ENCODE data around the gene SYVN1.

The SYVN1 gene

DNA sequence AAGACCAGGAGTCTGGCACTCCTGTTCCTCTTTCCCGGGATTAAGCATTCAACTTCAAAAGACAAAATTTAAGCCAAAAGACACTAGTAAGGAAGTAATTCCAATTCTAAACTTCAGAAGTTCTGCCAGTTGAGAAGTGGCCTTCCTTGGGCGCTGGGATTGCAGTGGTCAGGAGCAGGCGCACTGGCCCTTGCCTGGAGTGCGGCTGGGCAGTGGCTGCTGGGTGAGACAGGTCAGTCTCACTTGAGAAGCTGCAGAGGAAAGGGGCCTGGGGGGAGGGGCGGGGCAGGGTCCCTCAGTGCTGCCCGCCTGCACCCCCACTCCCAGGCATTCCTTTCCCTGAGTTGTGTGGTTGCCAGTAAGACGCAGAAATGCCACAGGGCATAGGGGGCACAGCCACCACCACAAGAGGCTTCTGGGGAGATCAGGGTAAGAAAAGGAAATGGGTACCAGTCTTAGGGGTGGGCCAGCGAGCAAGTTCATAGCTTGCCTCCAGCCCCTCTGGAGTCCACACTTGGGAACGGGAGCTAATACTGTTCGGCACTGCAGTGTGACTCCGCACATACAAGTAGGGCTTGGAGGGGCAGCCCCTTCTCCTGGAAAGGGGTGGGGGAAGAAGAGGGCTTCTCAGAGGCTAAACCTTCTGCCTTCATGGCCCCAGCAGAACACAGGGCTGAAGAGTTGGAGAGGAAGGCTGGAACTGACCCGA, 6.7 kb downstream of the SYVN1 start:
- no peak for DNase-seq (ENCODE audit: low spot score)

DNA sequence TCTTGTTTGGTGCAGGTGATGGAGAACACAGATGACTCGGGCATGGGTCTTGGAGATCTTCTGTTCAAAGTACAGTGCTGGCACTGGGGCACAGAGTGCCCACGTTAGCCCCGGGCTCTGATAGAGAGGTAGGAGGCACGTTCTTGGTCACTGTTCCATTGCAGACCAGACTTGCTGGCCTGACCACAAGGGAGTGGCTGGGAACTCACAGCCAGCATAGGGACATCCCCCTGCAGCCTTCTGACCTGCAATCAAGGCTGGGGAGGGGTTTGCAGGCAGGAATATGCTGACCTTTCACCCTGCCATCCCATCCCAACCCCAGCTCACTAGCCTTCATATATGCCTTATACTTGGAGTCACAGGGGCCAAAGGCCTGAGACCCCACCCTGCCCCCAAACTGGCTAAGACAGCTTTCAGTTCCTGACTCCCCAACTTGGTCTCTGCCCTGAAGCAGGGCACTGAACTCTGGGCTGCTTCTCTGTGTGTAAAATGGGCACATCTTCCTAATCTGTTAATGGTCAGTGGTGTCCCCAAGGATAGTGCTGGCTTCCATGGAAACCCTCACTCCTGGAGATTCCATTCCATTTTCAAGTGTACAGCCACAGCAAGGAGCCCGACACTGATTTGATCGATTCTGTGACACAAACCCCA, 7.6 kb downstream of the SYVN1 start:
- DNase-seq (ENCODE audit: low spot score), result no peak

DNA sequence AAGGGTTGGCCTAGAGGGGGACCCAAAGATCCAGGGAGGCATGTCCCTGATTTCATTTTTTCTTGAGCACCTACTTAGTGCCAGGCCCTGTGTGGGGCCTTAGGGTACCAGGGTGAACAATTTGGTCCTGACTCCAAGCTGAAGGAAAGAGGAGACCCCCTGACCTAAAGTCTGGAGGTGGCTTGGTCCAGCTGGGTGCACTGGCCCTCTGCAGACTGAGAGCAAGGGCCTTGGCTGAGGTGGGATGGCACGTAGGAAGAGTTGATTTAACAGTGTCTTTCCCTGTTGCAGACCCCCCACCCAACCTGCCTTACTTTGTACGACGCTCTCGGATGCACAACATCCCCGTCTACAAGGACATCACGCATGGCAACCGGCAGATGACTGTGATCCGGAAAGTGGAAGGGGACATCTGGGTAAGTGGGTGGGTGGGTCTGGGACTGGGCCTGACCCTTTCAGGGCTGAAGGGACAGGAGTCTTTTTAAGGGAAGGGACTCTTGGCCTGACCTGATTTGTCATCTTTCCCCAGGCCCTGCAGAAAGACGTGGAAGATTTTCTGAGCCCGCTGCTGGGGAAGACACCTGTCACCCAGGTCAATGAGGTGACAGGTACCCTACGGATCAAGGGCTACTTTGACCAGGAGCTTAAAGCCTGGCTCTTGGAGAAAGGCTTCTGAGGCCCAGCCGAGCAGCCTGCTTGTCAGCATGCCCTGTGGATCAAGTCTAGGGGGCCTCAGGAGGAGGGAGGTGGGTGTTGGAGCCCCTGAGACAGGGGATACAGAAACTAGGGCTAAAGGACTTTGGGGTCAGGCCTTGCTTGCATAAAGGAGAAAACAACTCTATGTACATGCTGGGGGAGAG, 8.9 kb downstream of the SYVN1 start:
- no peak for DNase-seq (ENCODE audit: low spot score)

DNA sequence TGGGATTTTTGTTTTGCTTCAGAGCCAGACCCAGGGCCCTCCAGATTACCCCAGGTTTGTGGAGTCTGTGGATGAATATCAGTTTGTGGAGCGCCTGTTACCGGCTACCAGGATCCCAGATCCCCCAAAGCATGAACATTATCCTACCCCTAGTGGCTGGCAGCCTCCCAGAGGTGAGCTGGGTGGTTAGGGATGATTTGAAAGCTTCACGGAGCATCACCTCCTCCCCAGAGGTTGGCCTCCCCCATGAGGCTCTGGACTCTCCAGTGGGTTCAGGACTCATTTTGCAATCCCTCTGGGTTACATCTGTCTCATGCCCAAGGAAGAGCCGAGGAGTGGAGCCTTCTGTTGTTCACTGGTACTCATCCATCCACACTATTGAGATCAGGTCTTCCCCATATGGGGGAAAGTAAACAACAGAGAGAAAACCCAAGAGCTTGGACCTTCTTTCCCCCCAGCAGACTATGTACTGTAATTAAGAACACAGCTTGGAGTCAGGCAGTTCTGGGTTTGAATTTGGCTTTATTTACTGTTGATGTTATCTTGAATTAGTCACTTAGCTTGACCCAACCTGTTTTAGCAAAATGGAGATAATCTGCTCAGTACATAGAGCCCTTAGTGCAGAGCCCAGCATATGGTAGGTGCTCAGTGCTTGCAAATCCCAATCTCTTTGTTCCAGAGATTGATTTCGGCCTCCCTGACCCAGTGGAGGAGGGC, 9.7 kb downstream of the SYVN1 start:
- no peak for DNase-seq (ENCODE audit: low spot score)

DNA sequence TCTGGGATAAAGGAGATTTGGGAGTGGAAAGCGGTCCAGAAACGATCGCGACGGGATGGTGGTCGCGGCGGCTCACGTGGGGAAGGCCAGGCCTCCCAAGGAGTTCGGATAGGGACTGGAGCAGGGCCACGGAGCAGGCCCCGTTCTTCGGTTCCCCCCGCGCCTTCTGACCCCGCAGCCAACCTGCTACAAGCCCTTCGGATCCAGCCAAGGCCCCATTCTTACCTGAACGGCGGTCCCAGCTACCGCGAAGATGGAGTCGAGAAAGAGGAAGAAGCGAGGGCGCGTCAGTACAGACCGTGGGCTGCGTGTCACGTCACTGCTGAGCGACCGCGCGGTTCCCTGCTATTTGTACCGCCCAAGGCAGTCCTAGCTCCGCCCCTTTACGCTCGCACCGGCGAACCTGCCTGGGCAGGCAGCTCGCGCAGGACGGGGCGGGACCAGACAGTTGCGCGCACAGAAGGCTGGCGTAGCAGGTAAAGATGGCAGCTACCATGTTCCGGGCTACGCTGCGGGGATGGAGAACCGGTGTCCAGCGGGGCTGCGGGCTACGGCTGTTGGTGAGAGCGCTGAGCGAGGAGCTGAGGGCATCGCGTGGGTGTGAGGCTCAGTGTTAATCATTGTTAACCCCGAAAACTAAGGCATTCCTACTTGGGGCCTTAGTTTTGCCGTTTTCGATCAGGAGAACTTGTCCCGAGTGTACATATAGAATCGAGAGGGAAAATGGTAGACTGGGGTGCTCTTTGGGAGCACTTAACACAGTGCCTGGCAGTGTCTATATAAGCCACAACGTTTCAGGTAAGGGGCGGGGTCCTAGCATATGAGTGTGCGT, 12.2 kb downstream of the SYVN1 start, which contains the start of the genes FAU and MRPL49:
Gene FAU, minus strand, starts transcription at position 270 of the 832 bp plus-strand sequence. CDS start 321 bp downstream, outside the sequence.
Gene MRPL49, plus strand, starts transcription at position 457 of the 832 bp plus-strand sequence. Its CDS starts 26 bp downstream, at position 483.
- DNase-seq (ENCODE audit: low spot score), result peak; percentile 95

DNA sequence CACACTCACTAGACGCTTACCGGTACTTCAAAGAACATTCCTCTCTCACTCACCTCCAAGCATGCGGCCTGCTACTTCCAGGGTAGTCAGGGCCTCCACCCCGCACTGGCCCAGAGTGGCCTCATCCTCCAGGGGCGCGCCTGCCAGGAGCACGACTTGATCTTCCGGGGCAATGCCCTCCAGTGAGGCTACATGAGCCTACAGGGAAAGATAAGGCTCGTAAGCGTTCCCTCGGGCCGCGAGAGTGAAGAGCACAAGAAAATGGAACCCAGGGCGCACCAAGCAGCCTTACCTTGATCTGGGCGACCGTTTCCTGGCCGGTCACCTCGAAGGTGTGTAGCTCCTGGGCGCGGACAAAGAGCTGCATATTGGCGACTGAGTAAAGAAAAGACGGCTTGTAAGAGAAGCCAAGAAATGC, 12.9 kb downstream of the SYVN1 start:
- DNase-seq (ENCODE audit: low spot score), result no peak

DNA sequence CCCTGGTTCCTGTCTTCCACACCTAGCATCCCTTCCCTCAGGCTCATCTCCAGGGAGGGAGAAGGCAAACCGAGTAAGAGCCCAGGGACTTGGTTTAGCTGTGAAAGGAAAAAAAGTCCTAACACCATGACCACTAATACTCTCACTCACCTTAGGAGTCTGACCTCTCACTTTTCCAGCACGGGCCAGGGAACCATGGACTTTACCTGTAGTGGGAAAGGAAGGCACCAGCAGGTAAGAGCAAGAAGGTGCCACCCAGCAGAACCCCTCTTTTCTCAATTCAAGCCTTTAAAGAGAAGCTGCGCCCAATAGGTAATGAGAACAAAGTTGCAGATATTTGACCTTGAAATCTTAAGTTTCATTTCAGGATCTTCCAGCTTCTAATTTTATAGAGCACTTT, 13.5 kb downstream of the SYVN1 start:
- DNase-seq (ENCODE audit: low spot score), result no peak

DNA sequence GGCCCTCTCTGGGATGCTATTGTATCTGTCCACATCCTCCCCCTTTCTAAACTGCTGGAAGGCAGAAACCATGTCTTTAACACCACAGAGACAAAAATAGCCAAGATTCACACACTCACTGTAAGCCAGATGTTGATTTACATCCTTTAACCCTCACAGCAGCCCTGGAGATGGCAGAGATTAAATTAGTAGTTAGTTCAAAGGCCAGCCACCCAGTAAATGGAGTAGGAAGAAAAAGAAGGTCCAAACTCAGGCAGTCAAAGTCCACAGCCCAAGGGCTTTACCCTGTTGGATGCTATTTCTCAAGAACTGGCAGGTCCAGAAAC, 14.7 kb downstream of the SYVN1 start:
- DNase-seq (ENCODE audit: low spot score), result peak; percentile 6

DNA sequence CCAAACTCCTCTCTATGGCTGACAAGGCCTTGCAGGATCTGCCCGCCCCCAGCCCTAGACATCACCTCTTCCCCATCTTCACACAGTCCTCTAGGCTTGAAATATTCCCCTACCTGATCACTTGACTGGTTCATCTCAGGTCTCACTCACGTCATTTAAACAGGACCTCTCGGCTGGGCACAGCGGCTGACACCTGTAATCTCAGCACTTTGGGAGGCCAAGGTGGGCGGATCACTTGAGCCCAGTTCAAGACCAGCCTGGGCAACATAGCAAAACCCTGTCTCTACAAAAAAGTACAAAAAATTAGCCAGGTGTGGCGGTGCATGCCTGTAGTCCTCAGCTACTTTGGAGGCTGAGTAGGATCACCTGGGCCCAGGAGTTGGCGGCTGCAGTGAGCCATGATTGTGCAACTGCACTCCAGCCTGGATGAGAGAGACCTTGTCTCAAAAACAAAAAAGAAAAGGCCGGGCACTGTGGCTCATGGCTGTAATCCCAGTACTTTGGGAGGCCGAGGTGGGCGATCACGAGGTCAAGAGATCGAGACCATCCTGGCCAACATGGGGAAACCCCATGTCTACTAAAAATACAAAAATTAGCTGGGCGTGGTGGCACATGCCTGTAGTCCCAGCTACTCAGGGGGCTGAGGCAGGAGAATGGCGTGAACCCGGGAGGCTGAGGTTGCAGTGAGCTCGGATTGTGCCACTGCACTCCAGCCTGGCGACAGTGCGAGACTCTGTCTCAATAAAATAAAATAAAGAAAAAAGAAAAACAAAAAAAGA, 15.2 kb downstream of the SYVN1 start:
- DNase-seq (ENCODE audit: low spot score), result peak; percentile 52

DNA sequence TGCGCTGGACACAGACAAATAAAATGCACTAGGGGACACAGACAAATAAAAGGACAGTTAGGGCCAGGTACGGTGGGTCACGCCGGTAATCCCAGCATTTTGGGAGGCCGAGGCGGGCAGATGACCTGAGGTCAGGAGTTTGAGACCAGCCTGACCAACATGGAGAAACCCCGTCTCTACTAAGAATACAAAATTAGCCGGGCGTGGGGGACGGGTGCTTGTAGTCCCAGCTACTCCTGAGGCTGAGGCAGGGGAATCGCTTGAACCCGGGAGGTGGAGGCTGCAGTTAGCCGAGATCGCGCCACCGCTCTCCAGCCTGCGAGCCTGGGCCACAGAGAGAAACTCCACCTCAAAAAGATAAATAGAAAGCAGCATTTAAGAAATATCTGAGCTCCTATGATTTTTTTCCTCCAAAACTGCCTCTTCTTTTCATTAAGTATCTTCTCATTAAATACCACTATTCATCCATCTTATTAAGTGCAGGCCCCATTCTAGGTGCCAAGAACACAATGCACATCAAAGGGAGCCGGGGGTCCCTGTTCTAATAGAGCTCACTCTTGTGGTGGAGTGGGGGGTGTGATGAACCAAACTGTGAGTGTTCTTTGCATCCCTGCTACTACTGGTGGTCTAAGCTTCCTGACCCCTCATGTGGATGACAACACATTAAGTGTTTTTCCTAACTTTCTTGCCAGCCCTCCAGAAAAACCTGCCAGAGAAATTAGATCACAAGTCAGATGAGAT, 16.1 kb downstream of the SYVN1 start:
- DNase-seq (ENCODE audit: low spot score), result no peak

DNA sequence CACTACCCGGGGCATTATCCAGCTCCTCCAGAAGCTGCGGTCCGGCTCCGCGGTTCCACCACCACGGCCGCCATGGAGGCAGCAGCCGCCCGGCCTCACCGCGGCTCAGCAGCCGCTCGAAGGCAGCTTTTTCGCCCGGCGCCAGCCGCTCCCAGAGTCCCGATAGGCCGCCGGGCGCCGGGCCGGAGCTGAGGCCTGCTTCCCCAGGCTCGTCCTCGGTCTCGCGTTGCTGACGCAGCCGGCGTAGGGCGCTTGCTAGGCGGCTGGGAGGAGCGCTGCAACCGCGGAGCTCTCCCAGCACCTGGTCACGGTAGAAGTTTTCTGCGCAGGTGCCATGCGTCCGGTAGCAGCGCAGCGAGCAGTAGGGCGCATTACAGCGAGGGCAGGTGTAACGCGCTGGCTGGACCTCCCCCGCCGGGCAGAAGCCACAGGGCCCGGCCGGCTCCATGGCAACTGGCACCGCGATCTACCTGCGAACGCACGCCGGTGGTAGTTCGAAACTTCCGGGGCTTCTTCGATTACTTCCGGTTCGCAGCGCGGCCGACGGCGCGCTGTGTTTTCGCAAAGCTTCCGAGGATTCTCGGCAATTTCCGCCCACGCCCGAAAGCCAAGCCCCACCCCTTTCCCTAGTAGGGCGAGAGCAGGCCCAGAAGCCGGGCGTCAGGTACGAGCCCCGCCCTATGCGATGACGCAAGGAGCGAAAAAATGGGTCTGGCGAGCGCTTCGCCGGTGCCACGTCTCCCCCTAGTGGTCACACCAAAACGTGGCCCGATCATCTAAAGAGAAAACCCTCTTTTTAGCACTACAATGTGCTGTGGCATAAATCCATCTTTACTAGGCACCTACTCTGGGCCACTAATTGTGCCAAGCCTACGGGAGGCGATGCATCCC, 16.9 kb downstream of the SYVN1 start, which contains the start of gene ZNHIT2:
Gene ZNHIT2, minus strand, starts transcription at position 496 of the 891 bp plus-strand sequence. Its CDS starts 48 bp downstream, at position 448.
- DNase-seq (ENCODE audit: low spot score), result peak; percentile 99

DNA sequence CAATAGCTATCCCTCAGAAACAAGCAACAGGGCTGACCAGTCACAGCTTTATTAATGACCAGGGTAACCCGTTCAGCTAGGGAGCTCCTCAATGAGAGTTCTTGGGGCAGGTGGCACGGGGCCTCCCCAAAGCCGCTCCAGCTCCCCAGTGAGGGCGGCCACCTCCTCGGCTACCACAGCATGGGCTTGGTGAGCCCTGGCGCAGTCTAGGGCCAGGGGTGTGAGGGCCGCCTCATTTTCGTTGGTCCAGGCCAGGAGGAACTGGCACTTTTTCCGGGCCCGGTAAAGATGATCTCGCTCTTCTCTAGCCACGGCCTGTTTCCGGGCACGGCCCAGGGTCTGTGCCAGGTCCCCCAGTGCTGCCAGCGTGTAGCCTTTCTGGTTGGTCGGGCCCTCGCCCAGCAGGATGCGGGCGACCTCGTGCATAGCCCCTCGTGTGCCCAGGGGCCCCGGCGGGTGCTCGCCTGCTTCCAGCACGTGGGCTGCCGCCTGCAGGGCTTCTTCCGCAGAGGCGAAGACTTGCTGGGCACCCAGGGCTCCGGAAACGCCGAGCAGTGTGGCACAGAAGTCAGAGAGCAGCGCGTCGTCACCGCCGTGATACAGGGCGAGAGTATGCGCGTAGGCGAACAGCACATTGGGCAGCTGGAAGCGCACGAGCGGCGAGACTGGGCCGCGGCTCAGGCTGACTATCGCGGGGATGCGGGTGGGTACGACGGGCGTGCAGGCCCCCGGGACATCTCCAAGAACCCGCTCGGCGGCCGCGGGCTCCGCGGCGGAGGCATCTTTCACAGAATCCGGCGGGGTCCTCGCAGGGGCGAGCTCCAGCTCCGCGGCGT, 17.7 kb downstream of the SYVN1 start:
- DNase-seq (ENCODE audit: low spot score), result peak; percentile 61

DNA sequence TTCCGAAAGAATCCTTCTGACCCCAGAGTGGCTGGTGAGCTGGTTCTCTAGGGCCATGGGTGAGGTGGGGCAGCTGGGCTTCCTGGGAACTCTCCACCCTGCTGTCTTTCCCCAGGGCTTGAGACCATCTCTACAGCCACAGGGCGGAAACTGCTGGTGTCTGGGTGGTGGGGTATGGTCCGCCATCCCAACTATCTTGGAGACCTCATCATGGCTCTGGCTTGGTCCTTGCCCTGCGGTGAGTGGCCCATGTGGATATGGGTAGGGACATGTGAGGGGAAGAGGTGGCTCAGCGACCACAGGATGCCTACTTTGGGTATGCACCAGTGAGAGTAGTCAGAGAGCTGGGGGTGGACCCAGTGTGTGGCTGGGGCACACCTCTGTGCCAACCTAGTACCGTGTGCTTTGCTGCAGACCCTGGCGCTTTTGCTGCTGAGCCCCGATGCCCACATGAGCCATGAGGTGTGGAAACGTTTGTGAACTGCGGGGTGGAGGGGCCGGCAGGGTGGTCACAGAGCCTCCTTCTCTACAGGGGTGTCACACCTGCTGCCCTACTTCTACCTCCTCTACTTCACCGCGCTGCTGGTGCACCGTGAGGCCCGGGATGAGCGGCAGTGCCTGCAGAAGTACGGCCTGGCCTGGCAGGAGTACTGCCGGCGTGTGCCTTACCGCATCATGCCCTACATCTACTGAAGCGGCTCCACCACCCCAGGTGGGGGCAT, 18.8 kb downstream of the SYVN1 start:
- peak; percentile 61 for DNase-seq (ENCODE audit: low spot score)

DNA sequence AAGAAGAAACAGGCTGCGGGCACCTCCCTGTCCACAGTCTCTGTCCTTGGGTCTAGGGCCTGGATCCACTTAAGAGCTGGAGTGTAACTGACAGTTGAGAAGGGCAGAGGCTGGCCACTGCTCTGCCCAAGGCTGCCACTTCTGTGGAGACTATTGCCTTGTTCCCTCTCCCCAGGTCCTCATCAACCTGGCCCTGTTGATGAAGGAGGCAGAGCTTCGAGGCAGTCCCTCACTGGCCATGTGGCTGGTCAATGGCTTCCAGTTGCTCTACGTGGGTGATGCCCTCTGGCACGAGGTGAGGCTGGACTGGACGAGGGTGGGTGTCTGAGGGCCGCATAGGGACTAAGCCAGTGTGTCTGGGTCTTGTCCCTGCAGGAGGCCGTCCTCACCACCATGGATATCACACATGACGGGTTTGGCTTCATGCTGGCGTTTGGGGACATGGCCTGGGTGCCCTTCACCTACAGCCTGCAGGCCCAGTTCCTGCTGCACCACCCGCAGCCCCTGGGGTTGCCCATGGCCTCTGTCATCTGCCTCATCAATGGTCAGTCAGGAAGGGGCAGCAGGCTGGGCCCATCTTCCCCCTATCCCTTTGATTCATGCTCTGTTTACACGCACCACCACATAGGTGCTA, 19.7 kb downstream of the SYVN1 start:
- DNase-seq (ENCODE audit: low spot score), result no peak

DNA sequence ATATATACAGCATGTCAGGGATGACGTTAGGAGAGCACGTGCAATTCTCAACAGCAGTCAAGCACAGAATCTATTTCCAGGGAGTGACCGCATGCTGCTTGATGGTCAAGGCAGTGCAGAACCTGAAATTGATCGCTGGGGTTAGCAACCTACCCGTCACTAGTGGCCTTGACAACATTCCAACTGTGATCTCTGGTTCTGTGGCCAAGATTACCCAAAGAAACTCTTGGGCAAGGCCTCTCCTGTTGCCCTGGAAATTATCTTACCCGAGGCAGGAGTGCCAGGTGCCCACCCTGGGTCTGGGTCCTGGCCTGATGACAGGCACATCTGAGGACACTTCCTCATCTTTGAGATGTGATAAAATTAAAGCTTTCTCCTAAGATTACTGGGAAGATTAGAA, 20.5 kb downstream of the SYVN1 start:
- no peak for DNase-seq (ENCODE audit: low spot score)

DNA sequence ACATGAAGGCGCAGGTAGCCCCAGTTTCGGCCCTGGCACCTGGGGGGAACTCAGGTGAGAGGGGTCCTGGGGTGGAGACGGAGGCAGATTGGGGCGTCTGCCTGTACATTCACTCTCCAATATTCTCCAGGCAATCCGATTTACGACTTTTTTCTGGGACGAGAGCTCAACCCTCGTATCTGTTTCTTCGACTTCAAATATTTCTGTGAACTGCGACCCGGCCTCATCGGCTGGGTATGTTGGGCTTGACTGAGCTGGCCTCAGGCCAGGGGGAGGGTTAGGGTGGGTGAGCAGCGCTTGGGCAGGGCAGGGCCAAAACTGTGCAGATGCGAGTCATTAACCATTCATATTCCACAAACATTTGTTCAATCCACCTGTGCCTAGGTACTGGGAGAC, 21.0 kb downstream of the SYVN1 start:
- no peak for DNase-seq (ENCODE audit: low spot score)
